Esophagus muscularis mucosa (tissue), 3 donors: ENCODE results near the gene CYP2C18.
"Not testable (repeated sequence)": the region's sequence is repeated elsewhere in the genome, so short reads cannot be mapped to it uniquely, and the experiment has no call there.

Experiments
- CTCF ChIP-seq, 3 experiments: fragments of 200-600 bp in 2 of 3; fragments of 450-650 bp in 1 of 3; sonication (generic) in 2 of 3; IDR thresholded peaks; one replicate each; pipeline ENCODE4 v1.5.1; 2017 to 2019; ENCODE audit warnings: antibody characterized with exemption in 3 of 3, mild to moderate bottlenecking in 2 of 3, moderate library complexity in 1 of 3
- EP300 ChIP-seq: sonication (generic); formaldehyde crosslinking; IDR thresholded peaks from one replicate; pipeline ENCODE4 v1.6.1; 2017; ENCODE audit warnings: antibody characterized with exemption

- not testable (repeated sequence) for TF ChIP-seq CTCF (IDR thresholded peaks at IDR 0.05); EP300
Measured at GRCh38 chr10:94682636-94683035, 893 bp upstream of the CYP2C18 start.
